NCI-H460 (cell line): ENCODE measurements around the gene DLAT. TPM values are rescaled to one million over a fixed set of nuclear protein-coding genes. Genes with fewer than 3 reads are reported as not detected.

Experiments used
- small RNA-seq, 2 experiments: library from RNA; depleted of rRNA; stranded (forward); fragments of <200 nt; gene quantifications; one replicate each; pipeline ENCODE3, GENCODE V24; 2014
- total RNA-seq: library from RNA; depleted of rRNA; stranded (reverse); fragments of >200 nt; shearing (Covaris generic); gene quantifications from 2 replicates; pipeline ENCODE4 v1.2.3, GENCODE V29; 2014; rRNA removed

DLAT gene
- total RNA-seq, 1 experiment from 2014 or later, result 59.1 TPM

Small RNA genes lying within 50 kb of the gene (small RNA-seq; reads per million reads assigned to genes)
- gene AP000907.3 (0 reads per million in 2 experiments), gene RNU6-893P (0 reads per million in 2 experiments)

Other genes starting within 250 kb of the DLAT start
- 39.9 and 47.5 TPM in 2 replicates for gene ALG9, start 153.8 kb upstream of the DLAT start, total RNA-seq
- 3.1 and 4.7 TPM in 2 replicates for gene FDXACB1, start 146.2 kb upstream of the DLAT start, total RNA-seq
- gene CFAP68, start 145.9 kb upstream of the DLAT start, total RNA-seq, result 32.0 and 38.6 TPM in 2 replicates
- 10.4 and 12.4 TPM in 2 replicates for gene CRYAB, start 113.6 kb upstream of the DLAT start, total RNA-seq
- gene HSPB2, start 112.7 kb upstream of the DLAT start, total RNA-seq, result not detected in 2 replicates
- 0.25 TPM in 1 of 2 replicates, not detected in the other for gene C11orf52, start 106.5 kb upstream of the DLAT start, total RNA-seq
- 6.3 and 7.4 TPM in 2 replicates for gene DIXDC1, start 88.1 kb upstream of the DLAT start, total RNA-seq
- gene PIH1D2, start 48.6 kb downstream of the DLAT start, total RNA-seq, result 1.8 and 2.8 TPM in 2 replicates
- gene NKAPD1, start 48.9 kb downstream of the DLAT start, total RNA-seq, result 19.5 and 20.3 TPM in 2 replicates
- gene TIMM8B, start 61.3 kb downstream of the DLAT start, total RNA-seq, result 63.3 and 69.5 TPM in 2 replicates
- 143 and 152 TPM in 2 replicates for gene SDHD, start 61.5 kb downstream of the DLAT start, total RNA-seq
- gene IL18, start 138.7 kb downstream of the DLAT start, total RNA-seq, result 4.2 and 6.0 TPM in 2 replicates
- gene TEX12, start 142.0 kb downstream of the DLAT start, total RNA-seq, result 0.10 TPM in 1 of 2 replicates, not detected in the other
- 0.50 and 1.0 TPM in 2 replicates for gene BCO2, start 150.1 kb downstream of the DLAT start, total RNA-seq
- gene PTS, start 201.0 kb downstream of the DLAT start, total RNA-seq, result 73.7 and 86.2 TPM in 2 replicates
- not detected in 2 replicates for gene PLET1, start 235.5 kb downstream of the DLAT start, total RNA-seq